ENCODE results near the gene CADPS. TPM values are rescaled to one million over a fixed set of nuclear protein-coding genes. Genes with fewer than 3 reads are reported as not detected.

CADPS gene
- polyA plus RNA-seq, 1 donor (not counting 4 experiments of a cell fraction or from before 2014, with no cell fraction given): not detected

DNA sequence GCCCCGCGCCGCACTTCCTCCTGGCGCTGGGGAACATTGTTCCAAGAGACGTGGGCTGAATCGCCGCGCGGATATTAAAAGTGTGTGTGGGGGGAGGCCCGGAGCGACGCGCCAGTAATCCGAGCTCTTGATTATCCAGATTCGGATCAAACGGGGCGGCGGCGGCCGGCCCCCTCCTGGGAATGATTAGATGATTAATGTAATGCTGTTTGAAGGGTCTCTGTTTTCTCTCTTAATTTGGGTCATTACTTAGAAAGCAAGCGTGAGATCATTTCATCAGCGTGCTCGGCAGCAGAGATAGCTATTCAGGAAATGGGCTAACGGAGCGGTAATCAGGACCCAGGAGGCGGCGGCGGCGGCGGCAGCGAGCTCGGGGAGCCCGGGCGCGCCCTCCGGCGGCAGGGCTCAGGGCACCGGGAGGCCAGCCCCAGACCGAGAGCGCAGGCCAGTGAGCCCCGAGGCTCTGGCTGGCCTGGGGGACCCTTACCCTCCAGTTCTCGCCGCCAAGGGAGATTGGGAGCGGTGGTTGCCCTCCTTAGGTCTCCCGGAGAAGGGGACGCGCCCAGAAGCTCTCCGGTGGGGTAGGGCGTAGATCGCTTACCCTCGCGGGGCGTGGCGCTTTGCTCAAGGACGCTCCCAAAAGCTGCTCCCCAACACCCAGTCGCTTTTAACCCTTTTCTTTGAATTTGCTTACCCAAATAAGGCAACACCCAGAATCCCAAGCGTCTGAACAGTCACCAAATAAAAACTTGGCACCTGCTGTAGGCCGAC is 506.3 kb downstream of the CADPS start:
- H3K9me3 ChIP-seq (ENCODE audit: control insufficient read depth, low read depth, low read length): no peaks in the 10 kb centered on the region
- H3K27me3 ChIP-seq (ENCODE audit: control insufficient read depth, extremely low read depth, insufficient read depth, low read length): peaks cover 81% of the 10 kb centered on the region
- FAIRE-seq: no peak

DNA sequence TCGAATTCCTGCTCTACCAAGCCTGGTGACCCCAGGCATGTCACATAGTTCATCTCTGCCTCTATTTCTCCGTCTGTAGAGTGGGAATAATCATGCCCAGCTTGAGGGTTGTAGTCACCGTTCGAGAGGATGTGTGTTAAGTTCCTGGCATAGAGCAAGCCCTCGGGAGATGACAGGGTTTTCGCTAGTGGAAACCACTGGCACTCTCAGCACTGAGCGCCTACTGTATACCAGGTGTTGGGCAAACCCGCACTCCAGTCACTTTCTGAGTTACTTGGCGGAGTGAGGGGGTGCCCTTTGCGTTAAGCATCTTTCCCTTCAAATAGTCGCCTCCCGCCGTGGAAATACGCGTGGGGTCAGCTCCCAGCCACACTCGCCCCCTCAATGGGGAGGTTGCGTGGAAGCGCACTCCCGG is 506.9 kb downstream of the CADPS start:
- H3K4me2 ChIP-seq (ENCODE audit: control insufficient read depth, extremely low read depth, insufficient read depth, low read depth, low read length): no peak overlapping the region
- no peak overlapping the region for H3K4me3 ChIP-seq (ENCODE audit: control insufficient read depth in 2 of 3, extremely low read depth in 1 of 3, insufficient read depth in 2 of 3, low read depth in 1 of 3, low read length in 3 of 3)
- H4K20me1 ChIP-seq (ENCODE audit: control insufficient read depth, extremely low read depth, insufficient read depth, low read length): peaks cover 7% of the 10 kb centered on the region
- no peak for DNase-seq (ENCODE audit: low read depth, low spot score)
- H3K9me3 ChIP-seq (ENCODE audit: control insufficient read depth, low read depth, low read length): no peaks in the 10 kb centered on the region
- TF ChIP-seq, protein P1, sequence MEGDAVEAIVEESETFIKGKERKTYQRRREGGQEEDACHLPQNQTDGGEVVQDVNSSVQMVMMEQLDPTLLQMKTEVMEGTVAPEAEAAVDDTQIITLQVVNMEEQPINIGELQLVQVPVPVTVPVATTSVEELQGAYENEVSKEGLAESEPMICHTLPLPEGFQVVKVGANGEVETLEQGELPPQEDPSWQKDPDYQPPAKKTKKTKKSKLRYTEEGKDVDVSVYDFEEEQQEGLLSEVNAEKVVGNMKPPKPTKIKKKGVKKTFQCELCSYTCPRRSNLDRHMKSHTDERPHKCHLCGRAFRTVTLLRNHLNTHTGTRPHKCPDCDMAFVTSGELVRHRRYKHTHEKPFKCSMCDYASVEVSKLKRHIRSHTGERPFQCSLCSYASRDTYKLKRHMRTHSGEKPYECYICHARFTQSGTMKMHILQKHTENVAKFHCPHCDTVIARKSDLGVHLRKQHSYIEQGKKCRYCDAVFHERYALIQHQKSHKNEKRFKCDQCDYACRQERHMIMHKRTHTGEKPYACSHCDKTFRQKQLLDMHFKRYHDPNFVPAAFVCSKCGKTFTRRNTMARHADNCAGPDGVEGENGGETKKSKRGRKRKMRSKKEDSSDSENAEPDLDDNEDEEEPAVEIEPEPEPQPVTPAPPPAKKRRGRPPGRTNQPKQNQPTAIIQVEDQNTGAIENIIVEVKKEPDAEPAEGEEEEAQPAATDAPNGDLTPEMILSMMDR (optimal IDR thresholded peaks at IDR 0.05 in 1 of 3, IDR thresholded peaks at IDR 0.05 in 1 of 3, conservative IDR thresholded peaks at IDR 0.05 in 1 of 3; ENCODE audit: extremely low read depth in 1 of 3, insufficient read depth in 2 of 3, low read length in 3 of 3): no peak
- peak; percentile 50 for TF ChIP-seq EZH2 (IDR thresholded peaks at IDR 0.05; ENCODE audit: low read length)
- dilution Hi-C loops (cut with MboI; ENCODE audit: extremely low pct_ligation_motif_present, low sequenced_read_pairs): no loop called here
- no peak overlapping the region for H3K27ac ChIP-seq (ENCODE audit: control insufficient read depth, insufficient read depth, low read length)
- H3K27me3 ChIP-seq (ENCODE audit: control insufficient read depth, extremely low read depth, insufficient read depth, low read length): peaks cover 76% of the 10 kb centered on the region
- H3K36me3 ChIP-seq (ENCODE audit: control insufficient read depth in 2 of 2, extremely low read depth in 1 of 2, insufficient read depth in 2 of 2, low read length in 2 of 2): no peaks in the 10 kb centered on the region
- H3K79me2 ChIP-seq (ENCODE audit: control insufficient read depth, insufficient read depth, low read length): no peaks in the 10 kb centered on the region
- peaks cover 5% of the 10 kb centered on the region for H3K4me1 ChIP-seq (ENCODE audit: control insufficient read depth, extremely low read depth, insufficient read depth, low read length)
- FAIRE-seq: no peak
- no peak overlapping the region for H2AFZ ChIP-seq (ENCODE audit: control insufficient read depth, low read length)
- no peak overlapping the region for H3K9ac ChIP-seq (ENCODE audit: control insufficient read depth, extremely low read depth, insufficient read depth, low read length)
- no peaks in the 10 kb centered on the region for H3K9me1 ChIP-seq (ENCODE audit: control insufficient read depth, extremely low read depth, insufficient read depth, low read length)

More for the DNA sequence above, 506.3 kb downstream of the CADPS start:
- H3K79me2 ChIP-seq (ENCODE audit: control insufficient read depth, insufficient read depth, low read length): no peaks in the 10 kb centered on the region
- TF ChIP-seq, protein P1 (optimal IDR thresholded peaks at IDR 0.05 in 1 of 3, IDR thresholded peaks at IDR 0.05 in 1 of 3, conservative IDR thresholded peaks at IDR 0.05 in 1 of 3; ENCODE audit: extremely low read depth in 1 of 3, insufficient read depth in 2 of 3, low read length in 3 of 3): peak in 2 of 3 experiments; percentile 23 to 43
- TF ChIP-seq EZH2 (IDR thresholded peaks at IDR 0.05; ENCODE audit: low read length): peak; percentile 77
- H3K4me1 ChIP-seq (ENCODE audit: control insufficient read depth, extremely low read depth, insufficient read depth, low read length): peaks cover under 1% of the 10 kb centered on the region
- no peaks in the 10 kb centered on the region for H3K36me3 ChIP-seq (ENCODE audit: control insufficient read depth in 2 of 2, extremely low read depth in 1 of 2, insufficient read depth in 2 of 2, low read length in 2 of 2)
- DNase-seq (ENCODE audit: low read depth, low spot score): no peak
- no peak overlapping the region for H3K27ac ChIP-seq (ENCODE audit: control insufficient read depth, insufficient read depth, low read length)
- H3K4me3 ChIP-seq (ENCODE audit: control insufficient read depth in 2 of 3, extremely low read depth in 1 of 3, insufficient read depth in 2 of 3, low read depth in 1 of 3, low read length in 3 of 3): peak overlapping the region in 2 of 3 experiments; percentile 26 to 53
- dilution Hi-C loops (cut with MboI; ENCODE audit: extremely low pct_ligation_motif_present, low sequenced_read_pairs): no loop called here
- peaks cover 7% of the 10 kb centered on the region for H4K20me1 ChIP-seq (ENCODE audit: control insufficient read depth, extremely low read depth, insufficient read depth, low read length)
- no peaks in the 10 kb centered on the region for H3K9me1 ChIP-seq (ENCODE audit: control insufficient read depth, extremely low read depth, insufficient read depth, low read length)
- H3K9ac ChIP-seq (ENCODE audit: control insufficient read depth, extremely low read depth, insufficient read depth, low read length): no peak overlapping the region
- peak overlapping the region; percentile 60 for H3K4me2 ChIP-seq (ENCODE audit: control insufficient read depth, extremely low read depth, insufficient read depth, low read depth, low read length)
- H2AFZ ChIP-seq (ENCODE audit: control insufficient read depth, low read length): no peak overlapping the region
